Peyer's patch (tissue), 4 donors: Measurements from ENCODE around the gene RBMS1.

ENCODE experiments used
- CTCF ChIP-seq, 6 experiments: fragments of 450-650 bp in 4 of 6; fragments of 200-600 bp in 2 of 6; sonication (generic) in 1 of 6; IDR thresholded peaks; one replicate each; pipeline ENCODE4 v1.5.1; 2017 to 2019; ENCODE audit warnings: antibody characterized with exemption in 6 of 6, mild to moderate bottlenecking in 3 of 6, moderate library complexity in 1 of 6
- POLR2A ChIP-seq, 2 donors: fragments of 450-650 bp; IDR thresholded peaks; one replicate each; pipeline ENCODE4 v1.5.1; 2017; ENCODE audit warnings: antibody characterized with exemption in 2 of 2, mild to moderate bottlenecking in 2 of 2, moderate library complexity in 2 of 2

GRCh38 chr2:160445673-160446072 lies 47.9 kb downstream of the RBMS1 start:
- TF ChIP-seq CTCF (IDR thresholded peaks at IDR 0.05) (no peak), POLR2A (IDR thresholded peaks at IDR 0.05) (no peak)
